Stomach smooth muscle (tissue), 2 donors: ENCODE results near the gene SMAD3.

Source experiments
- H3K27ac ChIP-seq: one replicate; pipeline ENCODE4 v1.7.0; 2013; ENCODE audit warnings: mild to moderate bottlenecking, low read length, inconsistent platforms
- H3K27me3 ChIP-seq, 2 donors: one replicate each; pipeline ENCODE4 v1.7.0; 2013; ENCODE audit warnings: low read length in 2 of 2; ENCODE audit not compliant: insufficient read depth in 2 of 2, control insufficient read depth in 1 of 2
- H3K36me3 ChIP-seq, 2 donors: one replicate each; pipeline ENCODE4 v1.7.0; 2013; ENCODE audit warnings: low read length in 2 of 2; ENCODE audit not compliant: control insufficient read depth in 2 of 2, insufficient read depth in 2 of 2
- H3K4me1 ChIP-seq: one replicate; pipeline ENCODE4 v1.7.0; 2013; ENCODE audit warnings: low read length; ENCODE audit not compliant: control insufficient read depth, insufficient read depth
- H3K4me3 ChIP-seq, 2 donors: one replicate each; pipeline ENCODE4 v1.7.0; 2013; ENCODE audit warnings: low read length in 2 of 2
- H3K9ac ChIP-seq, 2 donors: one replicate each; pipeline ENCODE4 v1.7.0; 2013; ENCODE audit warnings: low read length in 2 of 2, mild to moderate bottlenecking in 1 of 2
- H3K9me3 ChIP-seq, 2 donors: one replicate each; pipeline ENCODE4 v1.7.0; 2013; ENCODE audit warnings: low read length in 2 of 2; ENCODE audit not compliant: control insufficient read depth in 2 of 2
- donor health status: healthy.
- donor health status: Pancreatic carcinoma.

SMAD3 gene

DNA sequence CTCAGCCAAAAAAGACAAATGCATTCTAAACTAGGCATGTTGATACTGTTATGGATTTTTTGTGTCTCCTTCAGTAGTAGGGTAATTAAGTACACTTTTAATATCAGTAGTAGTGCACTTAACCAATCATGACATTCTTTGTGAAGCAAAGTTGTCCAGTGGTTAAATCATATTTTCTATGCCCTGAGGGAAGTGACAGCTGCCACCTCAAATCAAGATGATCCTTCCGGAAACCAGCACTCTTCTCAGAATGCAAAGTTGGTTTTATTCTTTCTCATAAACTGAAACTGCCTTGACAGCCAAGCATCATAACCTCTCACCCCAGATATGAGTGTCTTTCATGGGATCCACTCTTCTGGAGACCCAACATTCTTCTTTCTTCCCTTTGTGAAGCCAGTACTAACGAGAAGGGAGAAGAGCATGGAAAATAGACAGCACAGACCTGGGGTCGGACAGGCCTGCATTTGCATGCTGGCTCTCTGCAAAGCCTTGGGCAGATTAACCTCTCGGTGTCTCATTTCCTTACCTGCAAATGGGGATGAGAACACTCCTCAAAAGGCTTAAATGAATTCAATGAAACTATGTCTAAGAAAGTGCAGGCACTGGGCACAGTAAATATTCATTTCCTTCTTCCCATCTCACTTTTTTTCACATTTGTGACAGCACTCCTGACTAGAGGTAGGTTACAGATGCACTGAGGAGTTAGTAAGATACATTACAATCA is 175.9 kb downstream of the SMAD3 start:
- no peaks in the 10 kb centered on the region for H3K9me3 ChIP-seq
- no peaks in the 10 kb centered on the region for H3K36me3 ChIP-seq
- no peak overlapping the region for H3K9ac ChIP-seq
- peaks cover 3% of the 10 kb centered on the region for H3K4me1 ChIP-seq
- H3K27ac ChIP-seq: no peak overlapping the region
- H3K27me3 ChIP-seq: no peaks in the 10 kb centered on the region
- H3K4me3 ChIP-seq: no peak overlapping the region

DNA sequence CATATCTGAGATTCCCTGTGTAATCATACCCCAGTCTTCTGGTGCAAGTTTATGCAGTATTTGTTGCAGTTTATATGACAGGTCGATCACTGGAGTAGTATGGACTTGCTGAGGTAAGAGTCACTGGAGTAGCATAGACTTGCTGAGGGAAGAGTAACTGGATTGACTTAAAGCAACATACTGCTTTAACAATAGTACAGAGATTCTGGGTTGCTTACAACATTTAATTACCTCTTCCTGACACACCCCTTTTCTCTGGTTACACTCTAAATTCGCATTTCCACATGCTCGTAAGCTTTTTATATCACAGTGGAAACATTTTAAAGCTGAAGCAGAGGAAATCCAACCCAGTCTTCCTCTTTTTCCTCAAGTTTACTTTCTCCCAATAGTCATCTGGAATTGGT is 177.3 kb downstream of the SMAD3 start:
- Histone ChIP-seq H3K9ac (no peak overlapping the region), H3K9me3 (no peaks in the 10 kb centered on the region), H3K36me3 (no peaks in the 10 kb centered on the region), H3K4me1 (peaks cover 3% of the 10 kb centered on the region), H3K4me3 (no peak overlapping the region), H3K27ac (no peak overlapping the region), H3K27me3 (no peaks in the 10 kb centered on the region)
